Measurements from ENCODE around the gene TBX21. TPM values are rescaled to one million over a fixed set of nuclear protein-coding genes. Genes with fewer than 3 reads are reported as not detected.

The TBX21 gene
- total RNA-seq, 1 donor from 2014 or later = not detected

GRCh38 chr17:47698749-47699535, 34.1 kb upstream of the TBX21 start:
- ATAC-seq = peak; percentile 35

- no peak for ATAC-seq
Measured at GRCh38 chr17:47699536-47699840, 33.5 kb upstream of the TBX21 start.

GRCh38 chr17:47700471-47701449, 32.3 kb upstream of the TBX21 start:
- no peak for ATAC-seq

- ATAC-seq = no peak
Measured at GRCh38 chr17:47701608-47702007, 31.4 kb upstream of the TBX21 start.

- ATAC-seq = no peak
Measured at GRCh38 chr17:47702391-47702995, 30.5 kb upstream of the TBX21 start.

- ATAC-seq = no peak
Measured at GRCh38 chr17:47703191-47703591, 29.8 kb upstream of the TBX21 start.

- ATAC-seq = no peak
Measured at GRCh38 chr17:47703671-47704070, 29.4 kb upstream of the TBX21 start.

GRCh38 chr17:47704116-47704515, 28.9 kb upstream of the TBX21 start:
- ATAC-seq = no peak

- no peak for ATAC-seq
Measured at GRCh38 chr17:47704736-47705135, 28.3 kb upstream of the TBX21 start.

GRCh38 chr17:47705536-47706530, 27.2 kb upstream of the TBX21 start:
- ATAC-seq = no peak

GRCh38 chr17:47707056-47707804, 25.8 kb upstream of the TBX21 start:
- no peak for ATAC-seq

- ATAC-seq = no peak
Measured at GRCh38 chr17:47707884-47708283, 25.2 kb upstream of the TBX21 start.

- no peak for ATAC-seq
Measured at GRCh38 chr17:47708312-47708863, 24.6 kb upstream of the TBX21 start.

GRCh38 chr17:47708864-47709541, 24.0 kb upstream of the TBX21 start:
- ATAC-seq = peak; percentile 38

- no peak for ATAC-seq
Measured at GRCh38 chr17:47709594-47709993, 23.4 kb upstream of the TBX21 start.

- no peak for ATAC-seq
Measured at GRCh38 chr17:47711366-47712099, 21.5 kb upstream of the TBX21 start.

- ATAC-seq = no peak
Measured at GRCh38 chr17:47712330-47713023, 20.6 kb upstream of the TBX21 start.

- ATAC-seq = no peak
Measured at GRCh38 chr17:47713980-47714700, 18.9 kb upstream of the TBX21 start.
